ENCODE data around the gene WNT7B. TPM values are rescaled to one million over a fixed set of nuclear protein-coding genes. Genes with fewer than 3 reads are reported as not detected.
A peak's percentile ranks its signal among the peaks of the same experiment; 100 is the strongest.

The WNT7B gene
- total RNA-seq, 1 donor from 2014 or later = 5.4 TPM

DNA sequence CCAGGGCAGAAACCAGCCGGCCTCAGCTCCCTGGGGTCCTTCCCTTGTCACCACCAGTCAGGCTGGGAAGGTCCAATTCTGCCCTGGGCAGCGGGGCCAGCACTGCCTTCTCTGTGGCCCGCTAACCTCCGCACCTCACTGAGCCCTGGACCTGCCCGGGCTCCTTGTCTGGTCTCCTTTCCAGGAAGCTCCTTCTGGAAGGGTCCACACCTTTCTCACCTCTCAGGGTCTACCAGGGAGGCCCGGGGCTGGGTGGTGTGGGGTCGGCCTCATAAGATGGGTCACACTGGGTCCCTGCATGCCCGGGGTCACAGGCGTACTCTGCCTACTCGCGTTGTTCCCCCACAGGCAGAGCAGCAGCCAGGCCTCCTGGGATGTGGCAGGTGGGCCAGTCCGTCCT is 69.0 kb downstream of the WNT7B start:
- intact Hi-C loops (cut with DNase I) = no loop called here
- ATAC-seq = no peak
- H3K9me3 ChIP-seq = no peaks in the 10 kb centered on the region
- peaks cover 20% of the 10 kb centered on the region for H3K4me1 ChIP-seq
- H3K36me3 ChIP-seq = no peaks in the 10 kb centered on the region
- no peak overlapping the region for H3K4me3 ChIP-seq
- no peaks in the 10 kb centered on the region for H3K27me3 ChIP-seq
- no peak overlapping the region for H3K27ac ChIP-seq
- no peak for DNase-seq
- TF ChIP-seq, protein P1, sequence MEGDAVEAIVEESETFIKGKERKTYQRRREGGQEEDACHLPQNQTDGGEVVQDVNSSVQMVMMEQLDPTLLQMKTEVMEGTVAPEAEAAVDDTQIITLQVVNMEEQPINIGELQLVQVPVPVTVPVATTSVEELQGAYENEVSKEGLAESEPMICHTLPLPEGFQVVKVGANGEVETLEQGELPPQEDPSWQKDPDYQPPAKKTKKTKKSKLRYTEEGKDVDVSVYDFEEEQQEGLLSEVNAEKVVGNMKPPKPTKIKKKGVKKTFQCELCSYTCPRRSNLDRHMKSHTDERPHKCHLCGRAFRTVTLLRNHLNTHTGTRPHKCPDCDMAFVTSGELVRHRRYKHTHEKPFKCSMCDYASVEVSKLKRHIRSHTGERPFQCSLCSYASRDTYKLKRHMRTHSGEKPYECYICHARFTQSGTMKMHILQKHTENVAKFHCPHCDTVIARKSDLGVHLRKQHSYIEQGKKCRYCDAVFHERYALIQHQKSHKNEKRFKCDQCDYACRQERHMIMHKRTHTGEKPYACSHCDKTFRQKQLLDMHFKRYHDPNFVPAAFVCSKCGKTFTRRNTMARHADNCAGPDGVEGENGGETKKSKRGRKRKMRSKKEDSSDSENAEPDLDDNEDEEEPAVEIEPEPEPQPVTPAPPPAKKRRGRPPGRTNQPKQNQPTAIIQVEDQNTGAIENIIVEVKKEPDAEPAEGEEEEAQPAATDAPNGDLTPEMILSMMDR (IDR thresholded peaks at IDR 0.05) = no peak

DNA sequence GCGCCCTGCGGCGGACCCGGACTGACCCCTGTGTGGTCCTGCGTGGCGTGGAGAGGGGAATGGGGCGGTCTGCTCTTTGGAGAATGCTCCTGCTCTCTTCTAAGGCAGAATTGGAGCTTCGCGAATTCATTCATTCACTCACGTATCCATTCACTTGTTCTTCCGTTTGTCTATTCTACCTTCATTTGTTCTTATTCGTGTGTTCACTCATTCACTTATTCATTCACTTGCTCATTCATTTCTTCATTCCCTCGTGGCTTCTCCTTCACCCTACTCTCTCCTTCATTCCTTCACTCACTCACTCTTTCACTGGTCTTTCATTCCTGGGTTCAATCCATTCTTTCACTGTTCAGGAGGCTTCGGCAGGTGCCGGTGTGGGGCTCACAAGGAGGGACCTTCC is 69.6 kb downstream of the WNT7B start:
- Histone ChIP-seq H3K27ac (no peak overlapping the region), H3K4me1 (peaks cover 18% of the 10 kb centered on the region), H3K36me3 (no peaks in the 10 kb centered on the region), H3K4me3 (no peak overlapping the region), H3K27me3 (no peaks in the 10 kb centered on the region), H3K9me3 (no peaks in the 10 kb centered on the region)
- intact Hi-C loops (cut with DNase I) = no loop called here
- TF ChIP-seq, protein P1 (IDR thresholded peaks at IDR 0.05) = no peak
- DNase-seq (no peak), ATAC-seq (no peak)

DNA sequence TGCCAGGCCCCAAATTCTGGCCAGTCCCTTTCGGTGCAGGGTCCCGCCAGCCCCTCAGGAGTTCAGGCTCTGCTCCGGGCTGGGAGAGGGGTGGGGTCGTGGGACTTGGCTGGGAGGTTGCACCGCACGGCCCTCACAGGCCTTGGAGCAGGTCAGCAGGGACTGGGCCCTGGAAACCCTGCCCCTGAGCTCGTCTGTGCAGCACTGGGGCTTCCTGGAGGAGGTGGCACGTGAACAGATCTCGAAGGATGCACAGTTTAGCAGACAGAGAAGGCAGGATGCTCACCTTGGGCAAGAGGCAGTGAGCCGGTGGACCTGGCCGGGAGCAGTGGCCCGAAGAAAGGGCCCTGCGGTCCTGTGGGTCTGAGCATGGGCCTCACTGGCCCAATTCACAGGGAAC is 70.0 kb downstream of the WNT7B start:
- no peak for DNase-seq
- TF ChIP-seq, protein P1 (IDR thresholded peaks at IDR 0.05) = no peak
- ATAC-seq = no peak
- Histone ChIP-seq H3K27me3 (no peaks in the 10 kb centered on the region), H3K4me1 (peaks cover 16% of the 10 kb centered on the region), H3K36me3 (no peaks in the 10 kb centered on the region), H3K9me3 (no peaks in the 10 kb centered on the region), H3K27ac (no peak overlapping the region), H3K4me3 (no peak overlapping the region)
- intact Hi-C loops (cut with DNase I) = no loop called here

DNA sequence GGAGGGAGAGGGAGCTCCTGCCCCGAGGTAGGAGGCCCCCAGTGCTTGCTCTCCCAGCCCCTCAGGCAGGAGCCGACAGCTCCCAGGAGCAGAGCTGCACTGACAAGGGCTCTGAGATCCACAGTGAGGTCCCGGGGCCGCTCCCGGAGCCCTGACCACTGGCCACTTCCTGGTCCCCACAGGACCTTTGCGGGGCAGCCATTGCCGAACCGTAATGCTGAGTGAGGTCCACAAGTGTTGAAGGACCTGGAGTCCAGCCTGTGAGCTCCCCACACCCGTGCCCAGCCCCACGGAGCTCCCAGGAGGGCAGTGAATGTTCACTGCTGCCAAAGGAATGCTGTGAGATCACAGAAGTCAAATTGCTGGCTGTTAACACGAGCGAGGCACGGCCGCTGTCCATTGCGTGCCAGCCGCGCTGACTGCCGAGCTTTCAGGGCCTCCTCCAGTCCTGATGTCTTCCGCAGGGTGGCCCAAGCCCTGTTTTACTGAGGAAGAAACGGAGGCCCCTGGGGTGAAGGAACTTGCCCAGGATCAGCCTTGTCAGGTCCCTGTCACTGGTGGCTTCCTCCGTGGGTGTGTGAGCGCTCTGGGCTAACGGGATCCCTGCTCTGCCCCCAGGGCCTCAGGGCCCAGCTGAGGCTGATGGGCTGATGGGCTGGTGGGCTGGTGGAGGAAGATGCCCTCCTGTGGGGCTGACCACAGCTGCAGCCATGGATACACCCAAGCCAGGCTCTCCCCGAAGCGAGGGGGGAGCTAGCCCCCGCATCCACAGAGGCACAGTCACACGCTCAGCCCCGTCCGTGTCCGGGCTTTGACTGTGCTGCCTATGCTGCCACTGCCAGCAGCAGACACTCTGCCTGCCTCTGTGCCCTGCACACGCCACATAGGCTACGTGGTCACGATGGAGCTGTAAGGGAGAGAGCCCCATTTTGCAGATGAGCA is 70.8 kb downstream of the WNT7B start:
- intact Hi-C loops (cut with DNase I) = no loop called here
- no peaks in the 10 kb centered on the region for H3K27me3 ChIP-seq
- peaks cover 14% of the 10 kb centered on the region for H3K4me1 ChIP-seq
- H3K4me3 ChIP-seq = no peak overlapping the region
- no peak for DNase-seq
- peak; percentile 44 for ATAC-seq
- TF ChIP-seq, protein P1 (IDR thresholded peaks at IDR 0.05) = no peak
- no peak overlapping the region for H3K27ac ChIP-seq
- H3K36me3 ChIP-seq = no peaks in the 10 kb centered on the region
- no peaks in the 10 kb centered on the region for H3K9me3 ChIP-seq

DNA sequence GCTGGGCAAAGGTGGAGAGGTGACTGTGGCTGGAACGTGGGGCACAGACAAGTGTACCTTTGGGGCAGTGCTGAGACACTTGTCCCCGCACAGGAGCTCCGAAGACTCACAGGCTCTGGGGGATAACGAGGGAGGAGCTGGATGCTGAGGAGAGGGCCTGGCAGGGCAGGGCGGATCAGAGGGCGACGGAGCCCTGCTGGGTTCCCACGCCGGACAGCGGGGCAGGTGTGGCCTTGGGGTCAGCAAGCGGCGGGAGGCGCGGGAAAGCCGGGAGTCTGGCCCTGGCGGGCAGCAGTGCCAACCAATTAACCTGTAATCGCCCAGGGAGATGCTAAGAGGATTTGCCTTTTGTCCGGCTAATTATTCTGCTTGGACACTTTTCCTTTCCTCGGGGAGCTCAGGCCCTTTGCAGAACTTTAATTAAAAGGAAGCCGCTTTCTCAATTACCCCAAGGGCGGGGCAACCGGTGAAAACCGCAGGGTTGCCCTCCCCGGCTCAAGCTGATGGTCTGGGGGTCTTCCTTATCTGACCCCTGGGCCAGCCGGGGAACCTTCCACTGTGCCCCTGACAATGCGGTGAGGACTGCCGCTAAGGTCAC is 71.5 kb downstream of the WNT7B start:
- ATAC-seq (no peak), DNase-seq (no peak)
- no peaks in the 10 kb centered on the region for H3K9me3 ChIP-seq
- H3K27ac ChIP-seq = no peak overlapping the region
- TF ChIP-seq, protein P1 (IDR thresholded peaks at IDR 0.05) = no peak
- H3K4me3 ChIP-seq = no peak overlapping the region
- H3K4me1 ChIP-seq = peaks cover 14% of the 10 kb centered on the region
- no peaks in the 10 kb centered on the region for H3K36me3 ChIP-seq
- intact Hi-C loops (cut with DNase I) = no loop called here
- peaks cover 4% of the 10 kb centered on the region for H3K27me3 ChIP-seq
